GM20431 (cell line): Measurements from ENCODE around the gene SPDYE2.
"Not testable (repeated sequence)": the region's sequence is repeated elsewhere in the genome, so short reads cannot be mapped to it uniquely, and the experiment has no call there.

Experiments used
- in situ Hi-C: fragments of 300-500 bp; cut with MseI, MboI; formaldehyde crosslinking; loops from one replicate; pipeline ENCODE4 v1.15.0; 2020; ENCODE audit warnings: low sequenced_read_pairs; ENCODE audit not compliant: unreplicated experiment

Gene SPDYE2

DNA sequence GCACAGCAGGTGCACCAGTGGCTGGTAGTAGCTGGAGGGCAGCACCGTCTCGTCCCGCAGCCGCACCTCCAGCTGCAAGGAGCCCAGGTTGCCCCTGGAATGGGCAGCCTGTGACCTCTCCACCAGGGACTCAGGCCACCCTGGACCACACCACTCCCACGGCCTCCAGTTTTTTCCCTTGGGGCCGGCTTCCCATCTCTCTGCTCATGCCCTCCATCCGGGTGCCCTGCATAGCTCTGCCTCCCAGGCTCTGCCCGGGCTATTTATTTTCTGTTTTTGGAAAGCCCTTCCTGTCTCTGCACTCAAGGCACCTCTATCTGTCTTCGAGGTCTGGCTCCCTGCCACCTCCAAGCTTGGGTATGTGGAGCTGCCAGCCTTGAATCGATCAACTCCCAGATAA, 45.0 kb downstream of the SPDYE2 start:
- in situ Hi-C loops = not testable (repeated sequence)

- in situ Hi-C loops = not testable (repeated sequence)
These were observed 48.7 kb downstream of the SPDYE2 start for GRCh38 chr7:102599699-102600098.

DNA sequence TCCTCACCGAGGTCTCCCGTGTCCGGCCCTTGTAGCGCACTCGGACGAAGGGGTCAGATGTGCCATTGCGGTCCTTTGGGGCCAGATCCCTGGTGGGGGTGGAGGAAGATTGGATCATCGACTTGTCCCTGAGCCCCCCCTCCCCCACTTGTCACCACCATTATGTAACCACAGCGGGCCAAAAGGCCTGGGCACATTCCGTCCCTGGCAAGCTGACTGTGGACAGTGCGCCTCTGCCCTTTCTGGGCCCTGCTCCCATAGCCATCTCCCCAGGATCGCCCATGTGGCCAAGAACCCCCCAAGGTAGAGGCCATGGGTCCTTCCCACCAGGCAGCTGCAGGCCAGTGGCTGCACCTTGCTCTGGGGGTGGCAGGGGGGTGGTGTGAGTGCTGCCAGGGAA, 51.3 kb downstream of the SPDYE2 start:
- in situ Hi-C loops = not testable (repeated sequence)

GRCh38 chr7:102604431-102605145, 53.6 kb downstream of the SPDYE2 start:
- in situ Hi-C loops = not testable (repeated sequence)

- in situ Hi-C loops = not testable (repeated sequence)
These were observed 55.8 kb downstream of the SPDYE2 start for GRCh38 chr7:102606848-102607247.

GRCh38 chr7:102609734-102610133, 58.7 kb downstream of the SPDYE2 start:
- in situ Hi-C loops = not testable (repeated sequence)

- in situ Hi-C loops = not testable (repeated sequence)
These were observed 59.4 kb downstream of the SPDYE2 start for GRCh38 chr7:102610441-102610840.

- in situ Hi-C loops = not testable (repeated sequence)
These were observed 60.1 kb downstream of the SPDYE2 start for GRCh38 chr7:102611013-102611674.

GRCh38 chr7:102611675-102612325, 60.8 kb downstream of the SPDYE2 start:
- in situ Hi-C loops = not testable (repeated sequence)
